Ureter (tissue), 1 donor: ENCODE results near the gene LGALS12. TPM values are rescaled to one million over a fixed set of nuclear protein-coding genes. Genes with fewer than 3 reads are reported as not detected.
"Not testable (repeated sequence)": the region's sequence is repeated elsewhere in the genome, so short reads cannot be mapped to it uniquely, and the experiment has no call there.

ENCODE experiments used
- DNase-seq: peaks from one replicate; pipeline ENCODE4 v3.0.0-alpha.2; 2020; ENCODE audit warnings: low spot score
- total RNA-seq: library from RNA; stranded (reverse); gene quantifications from one replicate; pipeline ENCODE4 v1.2.4, GENCODE V29; 2023
- donor health status: DM: yes; HTN: yes; CAD: no.

The LGALS12 gene
- total RNA-seq, 1 donor from 2014 or later: not detected

DNA sequence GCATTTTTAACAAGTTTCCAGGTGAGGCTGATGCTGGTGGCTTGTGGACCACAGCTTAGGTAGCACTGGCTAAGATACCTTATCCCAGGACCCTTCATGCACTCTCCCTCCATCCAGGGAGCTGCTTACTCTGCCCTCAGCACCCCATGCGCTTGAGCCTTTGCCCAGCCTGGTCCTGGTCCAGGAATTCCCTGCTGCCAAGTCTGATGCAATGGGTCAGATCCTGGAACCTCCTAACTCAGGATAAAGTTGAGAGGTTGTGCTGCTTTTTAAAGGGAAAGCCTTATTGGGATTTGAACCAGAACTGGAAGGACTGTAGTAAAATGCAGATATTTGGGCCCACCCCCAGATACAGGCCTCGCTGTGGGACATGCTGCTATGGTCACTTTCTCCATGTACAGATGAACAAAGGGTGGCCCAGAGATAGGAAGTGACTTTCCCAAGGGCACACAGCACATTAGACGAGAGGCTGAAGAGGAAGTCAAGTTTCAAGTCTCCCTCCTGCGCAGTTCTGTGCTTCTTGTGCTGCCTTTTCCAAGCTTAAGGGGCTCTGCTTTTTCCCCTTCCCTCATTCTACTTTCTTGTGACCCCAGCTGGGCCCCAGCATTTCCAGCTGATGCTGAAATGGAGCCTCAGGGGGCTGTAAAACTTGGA is 824 bp upstream of the LGALS12 start:
- DNase-seq: no peak

DNA sequence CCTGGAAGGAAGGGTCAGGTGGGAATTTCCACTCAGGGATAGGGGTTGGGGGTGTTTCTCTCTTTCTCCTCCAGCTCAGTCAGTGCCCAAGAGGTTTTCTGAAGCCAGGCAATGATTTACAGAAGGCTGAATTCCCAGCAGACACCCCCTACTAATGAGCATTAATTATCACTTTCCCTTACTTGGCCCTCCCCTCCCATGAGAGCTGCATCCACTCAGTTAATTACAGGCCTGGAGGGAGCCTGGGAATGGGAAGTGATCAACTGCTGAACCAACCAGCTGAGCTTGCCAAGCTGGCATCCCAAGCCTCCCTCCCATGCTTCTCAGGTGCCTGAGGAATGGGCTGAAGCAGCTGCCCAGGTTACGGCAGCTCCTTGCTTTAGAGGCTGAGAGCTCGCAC is 992 bp downstream of the LGALS12 start:
- no peak for DNase-seq

DNA sequence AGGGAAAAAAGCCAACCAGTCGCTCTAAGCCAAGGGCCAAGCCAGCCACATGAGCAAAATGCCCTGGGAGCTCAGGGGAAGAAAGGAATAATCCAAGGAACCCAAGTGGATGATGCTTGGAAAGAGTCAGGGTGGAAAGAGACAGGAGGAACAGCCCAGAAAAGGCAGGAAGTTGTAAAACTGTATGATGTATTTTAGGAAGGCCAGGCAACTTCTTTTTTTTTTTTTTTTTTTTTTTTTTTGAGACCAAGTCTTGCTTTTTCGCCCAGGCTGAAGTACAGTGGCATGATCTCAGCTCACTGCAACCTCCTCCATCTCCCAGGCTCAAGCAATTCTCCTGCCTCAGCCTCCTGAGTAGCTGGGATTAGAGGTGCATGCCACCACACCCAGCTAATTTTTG is 1.6 kb downstream of the LGALS12 start:
- DNase-seq: no peak

DNA sequence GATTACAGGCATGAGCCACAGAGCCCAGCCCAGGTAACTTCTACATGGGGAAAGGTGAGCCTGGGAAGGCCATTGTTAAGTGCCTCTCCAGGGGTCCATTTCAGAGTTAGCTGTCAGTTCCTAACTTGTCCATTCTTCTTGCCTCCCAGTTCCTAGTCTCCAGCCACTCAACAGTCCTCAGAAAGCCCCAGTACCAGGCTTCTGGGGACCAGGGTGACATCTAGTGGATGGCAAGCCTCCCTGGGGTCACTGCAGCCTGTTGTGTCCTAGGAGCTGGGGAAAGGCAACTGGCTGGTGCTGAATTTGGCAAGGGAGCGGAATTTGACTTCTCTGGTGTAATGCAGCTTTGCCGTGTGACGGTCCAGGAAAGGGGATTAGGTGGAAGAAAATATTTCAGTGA is 2.1 kb downstream of the LGALS12 start:
- no peak for DNase-seq

DNA sequence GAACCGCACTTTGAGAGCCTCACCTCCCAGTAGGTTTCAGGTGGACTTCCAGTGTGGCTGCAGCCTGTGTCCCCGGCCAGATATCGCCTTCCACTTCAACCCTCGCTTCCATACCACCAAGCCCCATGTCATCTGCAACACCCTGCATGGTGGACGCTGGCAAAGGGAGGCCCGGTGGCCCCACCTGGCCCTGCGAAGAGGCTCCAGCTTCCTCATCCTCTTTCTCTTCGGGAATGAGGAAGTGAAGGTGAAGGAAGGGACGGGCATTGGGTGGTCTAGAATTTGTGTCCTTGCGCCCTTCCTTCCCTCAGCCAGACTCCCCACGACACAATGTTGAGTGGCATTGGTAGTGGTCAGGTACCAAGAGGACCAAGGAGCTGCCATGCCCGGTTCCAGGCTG is 2.9 kb downstream of the LGALS12 start:
- no peak for DNase-seq

DNA sequence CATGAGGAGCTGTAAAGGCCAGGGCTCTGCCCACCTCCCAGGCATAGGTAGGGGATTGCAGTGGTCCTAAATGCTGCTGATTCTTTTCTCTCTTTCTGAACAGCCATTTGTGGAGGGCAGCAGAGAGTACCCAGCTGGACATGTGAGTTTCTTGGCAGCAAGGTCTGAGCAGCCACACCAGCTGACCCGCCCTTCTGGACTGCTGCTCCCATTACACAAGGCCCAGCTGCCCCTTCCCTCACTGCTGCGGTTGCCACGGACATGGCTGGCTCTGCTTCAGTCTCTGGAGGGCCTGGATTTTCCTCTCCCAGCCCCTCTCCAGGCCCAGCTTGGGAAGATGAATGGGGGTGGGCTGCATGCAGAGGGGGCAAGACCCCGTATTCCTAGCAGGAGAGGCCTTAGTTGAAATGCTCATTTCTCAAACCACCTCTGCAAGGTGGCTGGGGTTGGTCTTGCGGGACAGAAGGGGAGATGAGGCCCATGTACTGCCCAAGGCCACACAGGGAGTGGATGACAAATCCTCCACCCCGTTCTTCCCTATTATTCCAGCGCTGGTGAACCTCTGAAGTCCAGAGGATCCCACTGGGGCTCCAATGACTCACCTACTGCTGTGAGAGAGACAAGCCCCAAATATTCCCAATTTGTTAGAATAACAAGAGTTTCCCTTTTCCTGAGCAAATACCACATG is 4.6 kb downstream of the LGALS12 start:
- DNase-seq: no peak

DNA sequence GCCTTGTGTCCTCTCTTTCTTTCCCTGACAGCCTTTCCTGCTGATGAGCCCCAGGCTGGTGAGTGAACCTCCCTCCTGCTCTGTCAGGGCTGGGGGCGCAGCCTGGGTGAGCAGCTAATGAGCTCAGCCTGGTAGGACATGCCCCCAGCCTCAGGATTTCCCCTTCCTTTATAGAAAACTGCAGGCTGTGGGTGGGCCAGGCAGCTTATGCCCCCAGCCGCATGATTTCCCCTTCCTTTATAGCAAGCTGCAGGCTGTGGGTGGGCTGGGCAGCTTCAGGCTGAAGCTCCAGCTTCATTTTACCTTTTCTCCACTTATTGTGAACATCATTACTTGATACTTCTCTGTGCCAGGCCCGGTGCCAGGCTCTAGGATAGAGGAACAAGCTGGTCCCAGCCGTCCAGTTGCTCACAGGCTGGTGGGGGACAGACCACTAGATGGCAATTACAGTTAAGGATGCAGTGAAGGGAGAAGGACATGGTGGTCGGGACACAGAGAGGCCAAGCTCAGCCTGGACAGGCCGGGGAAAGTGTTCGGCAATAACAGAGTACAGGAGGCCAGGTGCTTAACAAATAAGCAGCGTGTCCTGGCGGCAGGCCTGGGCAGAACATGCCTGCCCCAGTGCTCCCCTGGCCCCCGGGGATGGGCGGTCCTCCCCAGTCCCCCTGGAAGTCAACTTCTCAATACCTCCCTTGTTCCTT is 5.3 kb downstream of the LGALS12 start:
- no peak for DNase-seq

DNA sequence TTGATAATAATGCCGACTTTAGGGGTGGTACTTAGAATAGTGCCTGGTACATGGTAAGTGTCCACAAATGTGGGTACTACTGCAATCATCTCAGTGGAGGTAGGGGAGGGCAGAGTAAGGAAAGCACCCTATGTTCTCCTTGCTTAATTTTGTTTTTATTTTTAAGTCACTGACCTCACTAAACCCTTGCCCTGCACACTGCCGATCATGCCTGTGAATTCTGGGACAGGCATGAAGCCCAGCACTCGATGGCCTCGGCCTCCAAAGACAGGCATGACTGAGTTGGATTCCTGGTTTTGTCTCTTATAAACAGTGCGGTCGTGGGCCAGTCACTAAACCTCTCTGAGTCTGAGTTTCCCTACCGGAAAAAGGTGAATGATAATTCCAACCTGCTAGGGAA is 6.9 kb downstream of the LGALS12 start:
- DNase-seq: no peak

DNA sequence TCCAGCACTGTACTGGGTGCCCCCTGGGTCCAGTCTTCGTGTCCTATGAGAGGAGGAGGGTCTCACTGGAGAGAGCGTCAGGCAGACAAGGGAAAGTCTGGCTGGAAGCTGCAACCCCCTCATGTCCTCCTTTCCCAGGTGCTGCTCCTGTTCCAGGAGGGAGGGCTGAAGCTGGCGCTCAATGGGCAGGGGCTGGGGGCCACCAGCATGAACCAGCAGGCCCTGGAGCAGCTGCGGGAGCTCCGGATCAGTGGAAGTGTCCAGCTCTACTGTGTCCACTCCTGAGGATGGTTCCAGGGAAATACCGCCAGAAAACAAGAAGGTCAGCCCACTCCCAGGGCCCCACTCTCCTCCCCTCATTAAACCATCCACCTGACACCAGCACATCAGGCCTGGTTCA is 10.2 kb downstream of the LGALS12 start:
- no peak for DNase-seq

DNA sequence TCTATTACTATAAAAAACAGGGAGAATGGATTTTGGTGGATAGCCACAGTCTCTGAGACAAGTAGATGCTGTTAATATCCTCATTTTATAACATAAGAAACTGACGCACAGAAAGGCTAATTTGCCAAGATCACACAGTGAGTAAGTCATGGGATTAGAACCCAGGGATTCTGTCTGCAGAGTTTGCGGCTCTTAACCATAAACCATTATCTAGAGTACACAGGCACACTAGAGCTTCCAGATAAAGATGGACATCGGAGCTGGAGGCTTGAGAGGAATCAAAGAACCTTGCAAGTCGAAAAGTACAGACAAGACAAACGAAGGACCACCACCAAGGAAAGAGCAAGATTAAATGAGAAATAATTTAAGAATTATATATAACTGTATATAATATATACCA is 11.3 kb downstream of the LGALS12 start:
- DNase-seq: no peak

DNA sequence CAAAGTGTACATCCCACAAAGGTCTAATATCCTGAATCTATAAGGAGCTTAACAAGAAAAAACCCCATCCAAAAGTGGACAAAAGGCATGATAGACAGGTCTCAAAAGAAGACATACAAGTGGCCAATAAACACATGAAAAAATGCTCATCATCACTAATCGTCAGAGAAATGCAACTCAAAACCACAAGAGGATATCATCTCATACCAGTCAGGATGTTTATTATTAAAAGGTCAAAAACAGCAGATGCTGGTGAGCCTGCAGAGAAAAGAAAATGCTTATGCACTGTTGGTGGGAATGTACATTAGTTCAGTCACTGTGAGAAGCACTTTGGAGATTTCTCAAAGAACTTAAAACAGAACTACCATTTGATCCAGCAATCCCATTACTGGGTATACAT is 12.7 kb downstream of the LGALS12 start:
- DNase-seq: no peak

DNA sequence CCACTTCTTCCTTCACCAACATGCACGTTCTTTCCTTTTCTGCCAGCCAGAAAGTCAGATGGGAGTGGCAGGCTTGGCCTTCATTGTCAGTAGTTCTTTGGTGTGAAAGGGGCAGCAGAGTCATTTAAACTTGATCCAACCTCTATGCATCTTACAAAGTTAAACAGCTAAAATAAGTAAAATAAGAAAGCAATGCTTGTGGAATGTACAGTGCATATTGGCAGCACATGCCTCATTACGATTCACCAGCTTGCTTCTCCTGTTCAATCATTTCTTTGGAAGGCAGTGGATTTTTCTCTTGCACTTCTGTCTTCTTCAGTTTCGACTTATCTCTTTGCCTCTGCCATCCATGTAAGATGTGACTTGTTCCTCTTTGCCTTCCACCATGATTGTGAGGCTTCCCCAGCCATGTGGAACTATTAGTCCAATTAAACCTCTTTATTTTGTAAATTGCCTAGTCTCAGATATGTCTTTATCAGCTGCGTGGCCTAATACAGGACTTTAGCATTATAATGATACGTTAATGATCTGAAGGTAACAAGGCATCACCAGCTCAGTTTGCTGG is 14.8 kb downstream of the LGALS12 start:
- no peak for DNase-seq

DNA sequence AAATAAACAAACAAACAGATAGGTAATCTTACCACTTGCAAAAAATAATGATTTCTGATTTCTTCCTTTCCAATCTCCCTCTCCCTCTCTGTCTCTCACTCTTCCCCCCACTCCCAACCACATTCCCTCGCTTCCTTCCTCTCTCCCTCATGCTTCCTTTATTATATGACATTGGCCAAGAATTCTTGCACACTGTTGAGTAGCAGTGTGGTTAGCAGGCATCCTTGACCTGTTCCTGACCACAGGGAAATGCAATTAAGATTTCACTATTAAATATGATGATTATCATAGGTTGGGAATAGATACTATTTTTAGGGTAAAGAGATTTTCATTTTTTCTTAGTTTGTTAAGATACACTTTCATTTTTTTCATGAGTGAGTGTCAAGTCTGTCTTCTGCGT is 16.0 kb downstream of the LGALS12 start:
- DNase-seq: no peak

DNA sequence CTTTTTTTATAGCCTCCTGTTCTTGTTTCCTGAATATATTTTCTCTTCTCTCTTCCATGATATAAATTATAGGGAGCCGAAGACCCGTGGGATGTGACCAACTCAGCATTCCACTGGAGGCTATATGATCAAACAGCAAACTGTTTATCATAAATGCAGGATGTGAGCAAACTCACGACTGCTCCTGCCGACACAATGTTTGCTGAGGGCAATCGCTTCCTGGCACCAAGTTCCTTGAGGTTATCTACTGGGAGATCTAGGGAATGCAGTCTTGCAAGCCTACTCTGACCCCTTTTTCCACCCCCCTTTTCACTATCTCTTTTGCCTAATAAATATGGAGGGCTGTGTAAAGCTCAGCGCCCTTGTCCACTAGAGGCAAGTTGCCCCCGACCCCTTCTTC is 17.3 kb downstream of the LGALS12 start:
- no peak for DNase-seq

DNA sequence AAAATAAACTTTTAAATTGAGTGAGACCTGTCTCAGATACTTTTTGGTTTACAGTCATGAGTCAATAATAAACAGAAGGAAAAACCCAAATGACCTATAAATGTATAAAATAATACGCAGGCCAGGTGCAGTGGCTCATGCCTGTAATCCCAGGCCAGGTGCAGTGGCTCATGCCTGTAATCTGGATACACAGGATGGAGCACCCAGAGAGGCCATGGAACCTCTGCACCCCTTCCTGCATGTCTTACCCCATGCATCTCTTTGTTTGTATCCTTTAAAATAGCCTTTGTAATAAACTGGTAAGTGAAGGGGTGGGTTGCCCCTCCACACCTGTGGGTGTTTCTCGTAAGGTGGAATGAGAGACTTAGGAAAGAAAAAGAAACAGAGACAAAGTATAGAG is 21.8 kb downstream of the LGALS12 start:
- no peak for DNase-seq

DNA sequence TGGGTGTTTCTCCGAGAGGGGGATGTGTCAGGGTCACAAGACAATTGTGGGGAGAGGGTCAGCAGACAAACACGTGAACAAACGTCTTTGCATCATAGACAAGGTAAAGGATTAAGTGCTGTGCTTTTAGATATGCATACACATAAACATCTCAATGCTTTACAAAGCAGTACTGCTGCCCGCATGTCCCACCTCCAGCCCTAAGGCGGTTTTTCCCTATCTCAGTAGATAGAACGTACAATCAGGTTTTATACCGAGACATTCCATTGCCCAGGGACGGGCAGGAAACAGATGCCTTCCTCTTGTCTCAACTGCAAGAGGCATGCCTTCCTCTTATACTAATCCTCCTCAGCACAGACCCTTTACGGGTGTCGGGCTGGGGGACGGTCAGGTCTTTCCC is 22.3 kb downstream of the LGALS12 start:
- not testable (repeated sequence) for DNase-seq

DNA sequence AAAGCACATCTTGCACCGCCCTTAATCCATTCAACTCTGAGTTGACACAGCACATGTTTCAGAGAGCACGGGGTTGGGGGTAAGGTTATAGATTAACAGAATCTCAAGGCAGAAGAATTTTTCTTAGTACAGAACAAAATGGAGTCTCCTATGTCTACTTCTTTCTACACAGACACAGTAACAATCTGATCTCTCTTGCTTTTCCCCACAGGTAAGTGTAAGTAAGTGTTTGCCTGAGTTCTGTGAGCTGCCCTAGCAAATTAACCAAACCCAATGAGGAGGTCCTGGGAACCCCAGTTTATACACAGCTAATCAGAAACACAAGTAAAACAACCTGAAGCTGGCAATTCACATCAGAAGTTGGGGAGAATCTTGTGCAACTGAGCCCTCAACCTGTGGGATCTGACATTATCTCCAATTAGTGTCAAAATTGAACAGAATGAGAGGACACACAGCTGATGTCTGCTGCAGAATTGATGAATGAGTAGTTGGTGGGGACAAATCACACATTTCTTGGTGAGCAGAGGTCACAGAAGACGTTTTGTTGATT is 22.9 kb downstream of the LGALS12 start:
- DNase-seq: not testable (repeated sequence)

DNA sequence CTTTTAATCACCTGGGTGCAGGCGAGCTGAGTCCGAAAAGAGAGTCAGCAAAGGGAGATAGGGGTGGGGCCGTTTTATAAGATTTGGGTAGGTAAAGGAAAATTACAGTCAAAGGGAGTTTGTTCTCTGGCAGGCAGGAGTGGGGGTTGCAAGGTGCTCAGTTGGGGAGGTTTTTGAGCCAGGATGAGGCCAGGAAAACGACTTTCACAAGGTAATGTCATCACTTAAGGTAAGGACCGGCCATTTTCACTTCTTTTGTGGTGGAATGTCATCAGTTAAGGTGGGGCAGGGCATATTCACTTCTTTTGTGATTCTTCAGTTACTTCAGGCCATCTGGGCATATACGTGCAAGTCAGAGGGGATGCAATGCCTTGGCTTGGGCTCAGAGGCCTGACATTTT is 23.5 kb downstream of the LGALS12 start:
- DNase-seq: not testable (repeated sequence)

DNA sequence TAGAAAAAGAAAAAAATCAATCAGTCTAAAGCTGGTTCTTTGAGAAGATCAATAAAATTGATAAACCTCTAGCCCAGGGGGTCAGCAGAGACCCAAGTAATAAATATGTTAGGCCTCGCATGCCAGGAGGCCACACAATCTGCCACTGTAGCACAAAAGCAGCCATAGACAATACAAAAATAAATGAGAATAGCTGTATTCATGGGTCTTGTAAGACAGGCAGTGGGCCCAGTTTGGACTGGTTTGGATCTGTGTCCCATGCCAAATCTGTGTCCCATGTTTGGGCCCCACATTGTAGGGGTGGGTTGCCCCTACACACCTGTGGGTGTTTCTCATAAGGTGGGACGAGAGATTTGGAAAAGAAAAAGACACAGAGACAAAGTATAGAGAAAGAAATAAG is 24.1 kb downstream of the LGALS12 start:
- DNase-seq: no peak

DNA sequence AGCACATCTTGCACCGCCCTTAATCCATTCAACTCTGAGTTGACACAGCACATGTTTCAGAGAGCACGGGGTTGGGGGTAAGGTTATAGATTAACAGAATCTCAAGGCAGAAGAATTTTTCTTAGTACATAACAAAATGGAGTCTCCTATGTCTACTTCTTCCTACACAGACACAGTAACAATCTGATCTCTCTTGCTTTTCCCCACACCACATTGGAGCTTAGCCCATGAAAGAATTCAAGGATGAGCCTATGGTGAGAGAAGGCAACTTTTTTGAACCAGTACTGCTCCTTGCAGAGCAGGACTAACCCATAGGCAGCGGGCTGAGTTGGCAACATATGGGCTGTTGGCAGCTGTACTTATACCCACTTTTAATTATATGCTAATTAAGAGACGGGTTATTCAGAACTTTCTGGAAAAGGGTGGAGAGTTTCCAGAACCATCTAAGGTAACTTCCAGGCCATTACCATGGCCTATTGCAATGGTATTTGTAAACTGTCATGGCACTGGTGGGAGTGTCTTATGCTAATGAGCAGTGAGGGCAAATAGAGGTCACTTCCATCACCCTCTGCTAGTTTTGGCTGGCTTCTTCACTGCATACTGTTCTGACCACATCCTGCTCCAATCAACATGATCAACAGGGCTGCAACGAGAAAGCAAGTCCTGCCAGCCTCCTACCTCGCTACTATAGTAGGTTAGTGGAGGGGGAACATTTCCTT is 25.3 kb downstream of the LGALS12 start:
- DNase-seq: peak; percentile 72

DNA sequence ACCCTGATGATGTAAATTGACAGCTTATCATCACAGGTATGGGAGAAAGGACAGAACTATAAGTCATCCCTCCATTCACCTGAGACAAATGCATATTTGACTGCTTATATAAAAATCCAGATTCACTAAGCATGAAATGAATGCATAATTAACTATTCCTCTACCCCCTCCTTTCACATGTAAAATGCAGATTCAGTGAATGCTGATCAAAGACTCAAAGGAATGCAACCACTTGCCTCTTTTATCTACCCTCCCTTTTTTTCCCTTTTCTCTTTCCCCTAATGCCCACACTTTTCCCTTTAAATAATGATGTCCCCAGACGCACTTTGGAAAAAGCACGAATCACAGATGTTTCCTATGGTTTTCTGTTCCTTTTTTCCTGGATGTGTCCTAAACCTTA is 26.2 kb downstream of the LGALS12 start:
- no peak for DNase-seq
